ENCODE data around the gene UGDH. TPM values are rescaled to one million over a fixed set of nuclear protein-coding genes. Genes with fewer than 3 reads are reported as not detected.

UGDH gene
- total RNA-seq, 1 experiment from 2014 or later = 406 TPM

GRCh38 chr4:39456946-39457763 lies 70.1 kb downstream of the UGDH start:
- no peak for DNase-seq (ENCODE audit: extremely low read depth, low read depth)

GRCh38 chr4:39455486-39455885 lies 71.8 kb downstream of the UGDH start:
- no peak for DNase-seq (ENCODE audit: extremely low read depth, low read depth)

DNA sequence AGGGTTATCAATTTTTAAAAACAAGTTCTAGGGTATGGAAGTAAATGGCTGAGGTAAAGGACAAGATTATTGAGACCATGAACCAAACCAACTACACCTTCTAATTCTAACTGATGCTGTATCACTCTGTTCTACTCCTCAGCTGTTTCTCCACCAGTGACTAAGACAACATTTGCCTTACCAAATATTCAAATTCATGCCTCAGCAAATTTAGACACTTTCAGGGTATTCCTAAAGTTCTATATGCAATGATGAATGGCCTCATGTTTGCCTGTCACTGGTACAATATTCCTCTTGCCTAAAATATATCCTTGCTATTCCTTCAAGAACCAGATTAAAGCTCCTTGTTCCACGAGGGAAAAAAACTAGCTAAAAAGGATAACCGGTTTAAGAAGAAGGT lies 73.5 kb downstream of the UGDH start:
- no peak for DNase-seq (ENCODE audit: extremely low read depth, low read depth)

DNA sequence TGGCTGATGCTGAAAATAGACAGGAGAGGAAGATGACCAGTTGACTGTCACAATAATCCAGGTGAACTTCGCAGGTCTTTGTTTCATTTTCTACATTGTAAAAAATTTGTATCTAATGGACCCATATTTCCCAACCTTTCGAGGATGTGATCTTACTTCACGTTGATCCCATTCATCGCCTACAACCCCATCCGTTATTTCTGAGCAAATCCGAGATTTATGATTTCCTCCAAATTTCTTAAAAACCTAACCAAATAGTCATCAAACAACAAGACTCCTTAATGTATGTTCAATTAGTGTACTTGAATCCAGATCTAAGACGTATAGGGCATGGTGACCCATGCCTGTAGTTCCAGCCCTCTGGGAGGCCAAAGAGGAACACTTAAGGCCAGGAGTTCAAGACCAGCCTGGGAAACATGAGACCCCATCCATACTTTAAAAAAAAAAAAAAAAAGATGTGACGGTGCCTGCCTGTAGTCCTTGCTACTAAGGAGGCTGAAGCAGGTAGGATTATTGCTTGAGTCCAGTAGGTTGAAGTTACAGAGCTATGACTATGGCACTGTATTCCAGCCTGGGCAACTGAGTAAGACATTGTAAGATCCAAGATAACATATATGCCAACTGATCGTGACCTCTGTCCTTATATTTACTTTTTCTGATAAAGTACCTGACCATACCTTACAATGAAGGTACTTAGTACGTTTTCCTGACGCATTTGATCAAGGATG lies 74.2 kb downstream of the UGDH start:
- no peak for DNase-seq (ENCODE audit: extremely low read depth, low read depth)

GRCh38 chr4:39452153-39452859 lies 74.9 kb downstream of the UGDH start:
- DNase-seq (ENCODE audit: extremely low read depth, low read depth) = no peak

DNA sequence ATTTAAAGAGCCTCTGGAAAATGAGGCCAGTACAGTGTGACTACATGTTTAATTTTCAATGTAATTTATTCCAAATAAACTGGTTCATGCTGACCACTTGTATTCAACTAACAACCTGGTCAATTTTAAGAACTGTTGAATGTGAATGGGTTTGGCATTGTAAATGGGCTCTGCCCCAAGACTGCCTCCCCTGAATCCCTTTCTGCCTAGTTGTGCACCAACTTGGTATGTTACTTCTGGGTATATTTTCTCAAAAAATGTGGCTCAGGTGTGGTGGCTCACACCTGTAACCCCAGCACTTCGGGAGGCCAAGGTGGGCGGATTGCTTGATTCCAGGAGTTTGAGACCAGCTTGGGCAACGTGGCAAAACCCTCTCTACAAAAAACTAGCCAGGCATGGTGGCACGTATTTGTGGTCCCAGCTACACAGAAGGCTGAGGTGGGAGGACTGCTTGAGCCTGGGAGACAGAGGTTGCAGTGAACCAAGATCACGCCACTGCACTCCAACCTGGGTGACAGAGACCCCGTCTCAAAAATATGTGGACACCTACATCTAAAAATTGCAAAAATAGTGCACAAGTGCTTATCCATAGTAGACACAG lies 75.7 kb downstream of the UGDH start:
- DNase-seq (ENCODE audit: extremely low read depth, low read depth) = no peak

- DNase-seq (ENCODE audit: extremely low read depth, low read depth) = no peak
These were observed 76.6 kb downstream of the UGDH start for GRCh38 chr4:39450618-39451017.

Other genes starting within 250 kb of the UGDH start
- 51.8 and 53.7 TPM in 2 replicates for gene RFC1, start 161.1 kb downstream of the UGDH start, total RNA-seq (2014; rRNA removed; shearing (Covaris generic))
- gene KLB, start 120.5 kb downstream of the UGDH start, total RNA-seq (2014; rRNA removed; shearing (Covaris generic)) = not detected in 2 replicates
- gene RPL9, start 68.5 kb downstream of the UGDH start, total RNA-seq (2014; rRNA removed; shearing (Covaris generic)) = 6,834 and 7,046 TPM in 2 replicates
- 32.8 and 37.0 TPM in 2 replicates for gene LIAS, start 68.4 kb downstream of the UGDH start, total RNA-seq (2014; rRNA removed; shearing (Covaris generic))
- gene SMIM14, start 111.4 kb upstream of the UGDH start, total RNA-seq (2014; rRNA removed; shearing (Covaris generic)) = 28.3 and 40.1 TPM in 2 replicates
- gene UBE2K, start 170.7 kb upstream of the UGDH start, total RNA-seq (2014; rRNA removed; shearing (Covaris generic)) = 29.3 and 33.4 TPM in 2 replicates

All from NCI-H460 (cell line).